Mucosa of stomach (tissue), 1 donor: ENCODE measurements around the gene AVL9.
"Not testable (repeated sequence)": the region's sequence is repeated elsewhere in the genome, so short reads cannot be mapped to it uniquely, and the experiment has no call there.

Source experiments
- H3K27me3 ChIP-seq: one replicate; pipeline ENCODE4 v1.7.0; 2013; ENCODE audit warnings: mild to moderate bottlenecking, low read length; ENCODE audit not compliant: control insufficient read depth, insufficient read depth
- H3K36me3 ChIP-seq: one replicate; pipeline ENCODE4 v1.7.0; 2013; ENCODE audit warnings: low read length; ENCODE audit not compliant: control insufficient read depth, insufficient read depth
- H3K4me1 ChIP-seq: one replicate; pipeline ENCODE4 v1.7.0; 2013; ENCODE audit warnings: mild to moderate bottlenecking, low read length; ENCODE audit not compliant: control insufficient read depth, insufficient read depth
- H3K4me3 ChIP-seq: one replicate; pipeline ENCODE4 v1.7.0; 2013; ENCODE audit warnings: low read length
- H3K9ac ChIP-seq: one replicate; pipeline ENCODE4 v1.7.0; 2013; ENCODE audit warnings: mild to moderate bottlenecking, low read length, moderate library complexity
- H3K9me3 ChIP-seq: one replicate; pipeline ENCODE4 v1.7.0; 2013; ENCODE audit warnings: mild to moderate bottlenecking, low read length, moderate library complexity; ENCODE audit not compliant: control insufficient read depth
- donor health status: Pancreatic carcinoma.

Gene AVL9

DNA sequence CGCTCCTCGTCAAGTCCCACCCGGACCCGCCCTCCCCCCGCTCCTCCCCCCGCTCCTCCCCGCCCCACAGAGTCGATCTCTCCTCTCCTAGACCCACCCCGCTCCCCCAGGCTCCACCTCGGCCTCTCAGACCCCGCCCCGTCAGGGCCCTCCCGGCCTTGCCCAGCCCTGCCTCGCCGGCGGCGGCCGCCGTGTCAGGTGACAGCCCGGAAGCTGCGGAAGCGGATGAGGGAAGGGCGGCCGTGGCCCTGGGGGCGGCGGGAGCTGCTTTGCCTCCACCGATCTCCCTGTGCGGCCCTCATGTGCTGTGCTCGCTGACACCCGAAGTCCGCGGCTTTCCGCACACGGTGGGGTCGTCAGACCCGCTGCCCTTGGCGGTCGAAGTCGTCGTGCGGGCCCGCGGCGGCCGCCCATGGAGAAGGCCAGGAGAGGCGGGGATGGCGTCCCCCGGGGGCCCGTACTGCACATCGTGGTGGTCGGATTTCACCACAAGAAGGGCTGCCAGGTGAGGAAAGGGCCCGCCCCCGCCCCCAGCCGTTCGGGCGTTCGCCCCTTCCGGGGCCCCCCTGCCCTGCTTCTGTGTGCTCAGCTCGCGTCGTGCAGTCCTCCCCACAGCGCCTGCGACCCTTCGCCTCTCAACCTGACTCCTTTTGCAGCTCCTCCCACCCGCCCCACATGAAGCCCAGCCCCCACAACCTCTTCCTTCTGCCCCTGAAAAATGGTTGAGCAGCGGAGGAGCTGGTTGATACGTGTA, at the start of gene AVL9:
Gene AVL9, plus strand, starts transcription at position 192 of the 754 bp plus-strand sequence. Its CDS starts 221 bp downstream, at position 413.
- Histone ChIP-seq H3K4me3 (peak within 1 kb of the TSS; percentile 90), H3K9me3 (no peaks in the 10 kb centered on the region), H3K4me1 (peaks cover 6% of the 10 kb centered on the region), H3K27me3 (no peaks in the 10 kb centered on the region), H3K36me3 (no peaks in the 10 kb centered on the region), H3K9ac (peak within 1 kb of the TSS; percentile 98)

DNA sequence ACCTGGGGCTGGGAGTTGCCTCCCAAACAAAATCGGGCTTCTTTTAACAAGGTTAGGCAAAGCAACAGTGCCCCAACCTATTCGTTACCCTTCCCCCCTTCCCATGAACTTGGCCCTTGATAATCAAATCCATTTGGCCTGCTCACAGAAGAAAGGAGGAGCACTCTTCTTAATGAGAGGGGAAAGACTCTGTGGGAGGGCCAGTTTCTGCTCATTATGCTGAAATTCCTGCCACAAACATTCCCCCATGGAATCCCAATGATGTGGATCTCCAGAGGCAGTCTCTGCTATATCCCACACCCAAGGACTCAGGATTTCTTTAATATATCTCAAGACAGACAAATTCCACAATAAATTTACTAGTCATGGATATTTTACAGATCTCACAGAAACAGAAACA, 48.1 kb upstream of the AVL9 start:
- Histone ChIP-seq H3K4me1 (no peaks in the 10 kb centered on the region), H3K27me3 (no peaks in the 10 kb centered on the region), H3K4me3 (no peak overlapping the region), H3K9me3 (no peaks in the 10 kb centered on the region), H3K9ac (no peak overlapping the region), H3K36me3 (no peaks in the 10 kb centered on the region)

DNA sequence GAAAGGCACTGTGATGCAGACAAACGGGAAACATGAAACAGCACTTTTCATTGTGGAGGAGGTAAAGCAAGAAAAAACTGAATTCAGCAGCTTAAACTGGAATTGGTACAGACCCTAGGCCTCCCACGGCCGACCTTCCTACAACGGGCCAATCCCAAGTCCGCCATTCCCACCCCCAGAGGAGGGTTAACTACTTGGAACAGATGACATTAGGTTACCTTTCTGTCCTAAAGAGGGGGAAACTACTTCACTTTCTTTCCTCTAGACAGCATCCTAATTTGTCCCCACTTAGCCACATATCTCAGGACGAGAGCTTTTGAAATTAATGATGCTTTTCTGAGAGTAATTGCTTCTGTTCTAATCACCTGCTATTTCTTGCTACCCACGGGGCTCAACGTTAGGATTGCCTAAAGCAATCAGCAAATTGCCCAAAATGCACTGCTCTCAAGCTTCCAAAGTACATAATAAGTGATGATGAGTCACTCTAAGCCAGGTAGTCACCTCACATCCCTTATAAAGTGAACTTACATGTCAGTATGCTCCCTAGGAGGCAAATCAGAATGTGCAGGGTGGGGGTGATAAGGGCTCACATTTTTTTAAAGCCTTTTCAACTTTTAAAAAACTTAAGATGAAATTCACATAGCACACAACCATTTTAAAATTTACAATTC, 41.8 kb upstream of the AVL9 start:
- no peak overlapping the region for H3K4me3 ChIP-seq
- no peaks in the 10 kb centered on the region for H3K9me3 ChIP-seq
- no peaks in the 10 kb centered on the region for H3K36me3 ChIP-seq
- H3K4me1 ChIP-seq: no peaks in the 10 kb centered on the region
- H3K9ac ChIP-seq: no peak overlapping the region
- no peaks in the 10 kb centered on the region for H3K27me3 ChIP-seq

GRCh38 chr7:32458025-32458424, 37.3 kb upstream of the AVL9 start:
- no peaks in the 10 kb centered on the region for H3K36me3 ChIP-seq
- peaks cover 11% of the 10 kb centered on the region for H3K4me1 ChIP-seq
- no peak overlapping the region for H3K4me3 ChIP-seq
- no peak overlapping the region for H3K9ac ChIP-seq
- no peaks in the 10 kb centered on the region for H3K27me3 ChIP-seq
- H3K9me3 ChIP-seq: no peaks in the 10 kb centered on the region

GRCh38 chr7:32459788-32460187, 35.5 kb upstream of the AVL9 start:
- no peak overlapping the region for H3K4me3 ChIP-seq
- H3K36me3 ChIP-seq: no peaks in the 10 kb centered on the region
- H3K27me3 ChIP-seq: no peaks in the 10 kb centered on the region
- H3K9ac ChIP-seq: no peak overlapping the region
- H3K4me1 ChIP-seq: peaks cover 11% of the 10 kb centered on the region
- no peaks in the 10 kb centered on the region for H3K9me3 ChIP-seq

DNA sequence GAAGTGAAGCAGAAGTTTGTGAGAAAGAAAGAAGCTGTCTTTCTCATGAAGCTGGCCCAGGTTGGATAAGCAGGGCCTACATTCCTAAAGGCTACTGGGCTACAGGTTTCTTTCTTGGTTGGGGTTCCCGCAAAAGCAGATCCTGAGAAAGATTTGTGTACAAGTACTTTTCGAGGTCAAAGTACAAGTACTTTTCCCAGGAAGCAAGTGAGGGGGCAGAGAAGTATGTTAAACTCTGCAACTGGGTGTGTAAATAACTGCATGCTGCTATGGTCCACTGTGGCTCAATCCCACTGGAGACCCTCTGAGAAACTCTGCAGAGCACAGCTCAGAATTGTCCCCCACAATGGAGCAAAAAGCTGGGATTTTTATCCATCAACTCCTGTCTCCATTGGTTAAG, 33.8 kb upstream of the AVL9 start:
- no peaks in the 10 kb centered on the region for H3K9me3 ChIP-seq
- H3K9ac ChIP-seq: no peak overlapping the region
- no peaks in the 10 kb centered on the region for H3K36me3 ChIP-seq
- H3K27me3 ChIP-seq: no peaks in the 10 kb centered on the region
- no peak overlapping the region for H3K4me3 ChIP-seq
- peaks cover 11% of the 10 kb centered on the region for H3K4me1 ChIP-seq

GRCh38 chr7:32462451-32462850, 32.8 kb upstream of the AVL9 start:
- peaks cover 11% of the 10 kb centered on the region for H3K4me1 ChIP-seq
- no peaks in the 10 kb centered on the region for H3K9me3 ChIP-seq
- no peak overlapping the region for H3K9ac ChIP-seq
- no peak overlapping the region for H3K4me3 ChIP-seq
- H3K36me3 ChIP-seq: no peaks in the 10 kb centered on the region
- no peaks in the 10 kb centered on the region for H3K27me3 ChIP-seq

GRCh38 chr7:32462977-32463376, 32.3 kb upstream of the AVL9 start:
- Histone ChIP-seq H3K27me3 (no peaks in the 10 kb centered on the region), H3K9me3 (no peaks in the 10 kb centered on the region), H3K36me3 (no peaks in the 10 kb centered on the region), H3K9ac (no peak overlapping the region), H3K4me1 (peaks cover 11% of the 10 kb centered on the region), H3K4me3 (no peak overlapping the region)

GRCh38 chr7:32464641-32465416, 30.5 kb upstream of the AVL9 start:
- H3K36me3 ChIP-seq, H3K9me3 ChIP-seq, H3K4me3 ChIP-seq, H3K27me3 ChIP-seq, H3K9ac ChIP-seq: not testable (repeated sequence)
- peaks cover 11% of the 10 kb centered on the region for H3K4me1 ChIP-seq

- H3K36me3 ChIP-seq, H3K4me1 ChIP-seq, H3K4me3 ChIP-seq, H3K9ac ChIP-seq, H3K27me3 ChIP-seq, H3K9me3 ChIP-seq: not testable (repeated sequence)
Measured at GRCh38 chr7:32470004-32470403, 25.3 kb upstream of the AVL9 start.

DNA sequence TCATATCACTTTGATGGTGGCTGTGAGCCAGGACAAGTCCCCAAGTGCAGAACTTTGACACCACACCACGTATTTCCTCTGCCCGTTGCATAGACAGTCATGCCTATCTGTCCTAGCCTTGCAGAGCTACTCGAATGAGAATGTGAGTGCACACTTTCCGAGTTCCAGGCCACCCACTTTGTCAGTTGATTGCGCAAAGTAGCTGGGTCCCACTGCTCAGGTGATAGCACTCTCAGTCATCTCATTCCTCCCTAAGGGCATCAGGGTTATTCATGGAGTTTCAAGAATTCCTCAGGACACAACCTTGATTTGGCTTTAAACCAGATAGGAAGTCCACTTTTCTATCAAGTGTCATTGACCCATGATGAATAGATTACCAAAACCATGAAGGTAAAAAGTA, 24.4 kb upstream of the AVL9 start:
- H3K36me3 ChIP-seq: no peaks in the 10 kb centered on the region
- no peak overlapping the region for H3K9ac ChIP-seq
- no peak overlapping the region for H3K4me3 ChIP-seq
- H3K27me3 ChIP-seq: no peaks in the 10 kb centered on the region
- H3K9me3 ChIP-seq: no peaks in the 10 kb centered on the region
- no peaks in the 10 kb centered on the region for H3K4me1 ChIP-seq

DNA sequence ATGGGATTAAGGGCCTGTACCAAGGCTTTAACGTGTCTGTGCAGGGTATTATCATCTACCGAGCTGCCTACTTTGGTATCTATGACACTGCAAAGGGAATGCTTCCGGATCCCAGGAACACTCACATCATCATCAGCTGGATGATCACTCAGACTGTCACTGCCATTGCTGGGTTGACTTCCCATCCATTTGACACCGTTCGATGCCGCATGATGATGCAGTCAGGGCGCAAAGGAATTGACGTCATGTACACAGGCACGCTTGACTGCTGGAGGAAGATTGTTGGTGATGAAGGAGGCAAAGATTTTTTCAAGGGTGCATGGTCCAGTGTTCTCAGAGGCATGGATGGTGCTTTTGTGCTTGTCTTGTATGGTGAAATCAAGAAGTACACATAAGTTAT, 23.3 kb upstream of the AVL9 start:
- Histone ChIP-seq H3K4me1 (no peaks in the 10 kb centered on the region), H3K9me3 (no peaks in the 10 kb centered on the region), H3K27me3 (no peaks in the 10 kb centered on the region), H3K4me3 (no peak overlapping the region), H3K9ac (no peak overlapping the region), H3K36me3 (no peaks in the 10 kb centered on the region)
